HG02981 (cell line): ENCODE measurements around the gene CD244.
"Not testable (repeated sequence)": the region's sequence is repeated elsewhere in the genome, so short reads cannot be mapped to it uniquely, and the experiment has no call there.

Experiments
- ATAC-seq: cut with Tn5 transposase; IDR thresholded peaks from one replicate; pipeline ENCODE4 v1.9.1; 2021; ENCODE audit warnings: mild to moderate bottlenecking, moderate library complexity; ENCODE audit not compliant: unreplicated experiment

Gene CD244

GRCh38 chr1:160782988-160783765 is 79.5 kb downstream of the CD244 start:
- ATAC-seq, result not testable (repeated sequence)

GRCh38 chr1:160781914-160782689 is 80.6 kb downstream of the CD244 start:
- ATAC-seq, result peak; percentile 78

GRCh38 chr1:160781186-160781766 is 81.4 kb downstream of the CD244 start:
- ATAC-seq, result no peak

- no peak for ATAC-seq
Measured at GRCh38 chr1:160780398-160780755, 82.3 kb downstream of the CD244 start.
